CD4-positive, alpha-beta T cell (primary cell): ENCODE measurements around the gene UGT1A5. TPM values are rescaled to one million over a fixed set of nuclear protein-coding genes. Genes with fewer than 3 reads are reported as not detected.

ENCODE experiments used
- ATAC-seq: fragments of 200-7000 bp; cut with Tn5 transposase; one replicate; pipeline ENCODE4 v1.10.0; 2022; ENCODE audit warnings: mild to moderate bottlenecking; ENCODE audit not compliant: poor library complexity
- CTCF ChIA-PET: fragments of 350-600 bp; sonication (Branson Sonifier 250); formaldehyde crosslinking; loops from one replicate; lab custom pipeline; 2021; ENCODE audit warnings: antibody characterized with exemption, inconsistent platforms; lab: Charles Lee
- POLR2A ChIA-PET: fragments of 350-600 bp; sonication (Branson Sonifier 250); formaldehyde crosslinking; loops from one replicate; lab custom pipeline; 2021; ENCODE audit warnings: antibody characterized with exemption, inconsistent platforms; lab: Charles Lee
- DNase-seq, 14 experiments: peaks; one replicate each; pipeline ENCODE4 v3.0.0-alpha.2; 2013 to 2020; ENCODE audit warnings: mixed read lengths in 2 of 14
- H3K27ac ChIP-seq, 2 donors: one replicate each; pipeline versions ENCODE4 v1.5.1 to v1.7.0; 2013; ENCODE audit warnings: low read length in 2 of 2, low read depth in 1 of 2, mild to moderate bottlenecking in 1 of 2
- H3K27me3 ChIP-seq, 2 experiments: 1 replicate in 1 of 2; 2 replicates in 1 of 2; pipeline versions ENCODE4 v1.6.1 to v1.7.0; 2013; ENCODE audit warnings: low read length in 2 of 2, control low read depth in 1 of 2, mild to moderate bottlenecking in 1 of 2, moderate library complexity in 1 of 2; ENCODE audit not compliant: insufficient read depth in 2 of 2, control insufficient read depth in 1 of 2
- H3K36me3 ChIP-seq: one replicate; pipeline ENCODE4 v1.6.1; 2013; ENCODE audit warnings: low read length, control low read depth; ENCODE audit not compliant: insufficient read depth
- H3K4me1 ChIP-seq: one replicate; pipeline ENCODE4 v1.6.1; 2013; ENCODE audit warnings: low read length, control low read depth; ENCODE audit not compliant: insufficient read depth
- H3K4me3 ChIP-seq: one replicate; pipeline ENCODE4 v1.5.1; 2013; ENCODE audit warnings: mild to moderate bottlenecking, low read length, moderate library complexity
- H3K9me3 ChIP-seq, 2 experiments: 1 replicate in 1 of 2; 2 replicates in 1 of 2; pipeline versions ENCODE4 v1.6.1 to v1.7.0; 2013; ENCODE audit warnings: low read length in 2 of 2, mild to moderate bottlenecking in 2 of 2, control low read depth in 1 of 2, moderate library complexity in 1 of 2; ENCODE audit not compliant: control insufficient read depth in 1 of 2, insufficient read depth in 1 of 2
- H3K27ac Mint-ChIP-seq: one replicate; pipeline ENCODE4 v1.8.0; 2020; ENCODE audit warnings: mixed read lengths
- H3K27me3 Mint-ChIP-seq: one replicate; pipeline ENCODE4 v1.8.0; 2021; ENCODE audit warnings: mixed read lengths
- H3K36me3 Mint-ChIP-seq: one replicate; pipeline ENCODE4 v1.8.0; 2021; ENCODE audit warnings: low read depth, mixed read lengths
- H3K4me1 Mint-ChIP-seq: one replicate; pipeline ENCODE4 v1.8.0; 2021; ENCODE audit warnings: low read depth, mixed read lengths
- H3K4me3 Mint-ChIP-seq: one replicate; pipeline ENCODE4 v1.8.0; 2020; ENCODE audit warnings: mild to moderate bottlenecking, mixed read lengths
- H3K9me3 Mint-ChIP-seq: one replicate; pipeline ENCODE4 v1.8.0; 2020; ENCODE audit warnings: mixed read lengths
- CTCF ChIP-seq: fragments of 200-600 bp; IDR thresholded peaks from one replicate; pipeline ENCODE4 v1.8.0; 2022; ENCODE audit warnings: antibody characterized with exemption, mild to moderate bottlenecking
- intact Hi-C, 2 experiments: fragments of 100-400 bp; cut with DNase I in 1 of 2; cut with micrococcal nuclease in 1 of 2; formaldehyde crosslinking; loops; one replicate each; pipeline versions ENCODE4 v1.15.1 to v1.9.0; 2023 to 2025; cut with DNase I, micrococcal nuclease
- total RNA-seq, 174 experiments: library from RNA in 2 of 174; stranded (reverse) in 2 of 174; gene quantifications; one replicate each; pipeline ENCODE4 v1.2.3 and lab custom pipeline; 2021 to 2026

Gene UGT1A5
- total RNA-seq, 2 experiments from 2014 or later = not detected

DNA sequence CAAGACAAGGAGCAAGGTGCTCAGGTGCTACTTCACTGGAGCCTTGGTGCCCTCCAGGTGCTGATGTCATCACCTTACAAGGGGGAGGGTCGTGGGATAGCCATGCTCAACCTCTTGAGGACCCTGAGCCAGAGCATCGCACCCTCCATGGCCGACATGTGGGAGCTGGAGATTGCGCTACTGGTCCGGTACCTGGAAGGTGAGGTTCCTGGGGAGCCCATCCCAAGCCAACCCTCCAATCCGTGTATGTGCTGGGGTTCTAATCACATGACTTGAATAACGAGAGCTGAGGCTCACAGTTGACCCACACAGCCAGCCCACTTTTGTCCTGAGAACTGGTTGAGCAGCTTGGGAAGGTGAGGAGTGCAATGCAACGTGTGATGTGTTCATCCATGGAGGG is 91.3 kb downstream of the UGT1A5 start:
- peaks cover 4% of the 10 kb centered on the region for H3K9me3 Mint-ChIP-seq
- peaks cover 15% of the 10 kb centered on the region for H3K27me3 Mint-ChIP-seq
- POLR2A ChIA-PET = no interaction called here
- no peaks in the 10 kb centered on the region for H3K36me3 Mint-ChIP-seq
- no peak overlapping the region for H3K27ac ChIP-seq
- no peaks in the 10 kb centered on the region for H3K9me3 ChIP-seq
- DNase-seq (no peak), ATAC-seq (no peak)
- no peak for TF ChIP-seq CTCF
- H3K27ac Mint-ChIP-seq = no peak overlapping the region
- no peak overlapping the region for H3K4me3 Mint-ChIP-seq
- H3K36me3 ChIP-seq = no peaks in the 10 kb centered on the region
- H3K4me3 ChIP-seq = no peak overlapping the region
- CTCF ChIA-PET = no interaction called here
- no peaks in the 10 kb centered on the region for H3K4me1 Mint-ChIP-seq
- intact Hi-C loops = no loop called here
- no peaks in the 10 kb centered on the region for H3K4me1 ChIP-seq
- peaks cover 3 to 12% of the 10 kb centered on the region in 2 experiments for H3K27me3 ChIP-seq

GRCh38 chr2:233807215-233807865 is 94.6 kb downstream of the UGT1A5 start:
- TF ChIP-seq CTCF = no peak
- Mint-ChIP-seq H3K4me3 (no peak overlapping the region), H3K4me1 (no peaks in the 10 kb centered on the region), H3K27me3 (peaks cover 24% of the 10 kb centered on the region), H3K27ac (no peak overlapping the region), H3K9me3 (no peaks in the 10 kb centered on the region), H3K36me3 (no peaks in the 10 kb centered on the region)
- no peaks in the 10 kb centered on the region for H3K36me3 ChIP-seq
- DNase-seq (peak in 1 of 14 experiments; percentile 2), ATAC-seq (no peak)
- H3K27me3 ChIP-seq = peaks cover 8 to 12% of the 10 kb centered on the region in 2 experiments
- H3K27ac ChIP-seq = no peak overlapping the region
- peaks cover 0 to 5% of the 10 kb centered on the region in 2 experiments for H3K9me3 ChIP-seq
- no peaks in the 10 kb centered on the region for H3K4me1 ChIP-seq
- POLR2A ChIA-PET = no interaction called here
- intact Hi-C loops = no loop called here
- no peak overlapping the region for H3K4me3 ChIP-seq
- CTCF ChIA-PET = no interaction called here

GRCh38 chr2:233807966-233808935 is 95.5 kb downstream of the UGT1A5 start:
- DNase-seq (peak in 2 of 14 experiments; percentile 2 to 12), ATAC-seq (no peak)
- no peaks in the 10 kb centered on the region for H3K4me1 ChIP-seq
- no peaks in the 10 kb centered on the region for H3K36me3 ChIP-seq
- ChIA-PET POLR2A (no interaction called here), CTCF (no interaction called here)
- H3K4me3 Mint-ChIP-seq = no peak overlapping the region
- no peaks in the 10 kb centered on the region for H3K9me3 Mint-ChIP-seq
- H3K27me3 ChIP-seq = peaks cover 8 to 12% of the 10 kb centered on the region in 2 experiments
- no peaks in the 10 kb centered on the region for H3K36me3 Mint-ChIP-seq
- H3K4me1 Mint-ChIP-seq = no peaks in the 10 kb centered on the region
- no peak for TF ChIP-seq CTCF
- peaks cover 20% of the 10 kb centered on the region for H3K27me3 Mint-ChIP-seq
- H3K9me3 ChIP-seq = peaks cover 0 to 5% of the 10 kb centered on the region in 2 experiments
- no peak overlapping the region for H3K4me3 ChIP-seq
- no peak overlapping the region for H3K27ac ChIP-seq
- H3K27ac Mint-ChIP-seq = no peak overlapping the region
- intact Hi-C loops = no loop called here
